ENCODE results near the gene TCIRG1.

DNA sequence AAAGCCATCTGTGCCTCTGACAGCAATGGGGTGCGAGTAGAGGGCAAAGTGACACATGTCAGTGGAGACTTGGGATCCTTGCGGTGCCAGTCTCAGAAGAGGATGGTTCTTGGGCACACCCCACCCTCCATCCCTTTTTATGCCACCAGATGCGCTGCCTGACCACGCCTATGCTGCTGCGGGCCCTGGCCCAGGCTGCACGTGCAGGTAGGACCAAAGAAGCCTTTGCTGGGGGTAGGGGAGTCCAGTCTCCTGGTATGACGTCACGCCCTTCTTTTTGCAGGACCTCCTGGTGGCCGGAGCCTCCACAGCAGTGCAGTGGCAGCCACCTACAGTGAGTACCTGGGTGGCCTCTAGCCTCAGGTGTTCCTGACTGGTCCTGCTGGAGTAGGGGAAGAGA, 6.8 kb upstream of the TCIRG1 start:
- TF ChIP-seq POLR2A (IDR thresholded peaks at IDR 0.05) = no peak
- TF ChIP-seq, protein P1, sequence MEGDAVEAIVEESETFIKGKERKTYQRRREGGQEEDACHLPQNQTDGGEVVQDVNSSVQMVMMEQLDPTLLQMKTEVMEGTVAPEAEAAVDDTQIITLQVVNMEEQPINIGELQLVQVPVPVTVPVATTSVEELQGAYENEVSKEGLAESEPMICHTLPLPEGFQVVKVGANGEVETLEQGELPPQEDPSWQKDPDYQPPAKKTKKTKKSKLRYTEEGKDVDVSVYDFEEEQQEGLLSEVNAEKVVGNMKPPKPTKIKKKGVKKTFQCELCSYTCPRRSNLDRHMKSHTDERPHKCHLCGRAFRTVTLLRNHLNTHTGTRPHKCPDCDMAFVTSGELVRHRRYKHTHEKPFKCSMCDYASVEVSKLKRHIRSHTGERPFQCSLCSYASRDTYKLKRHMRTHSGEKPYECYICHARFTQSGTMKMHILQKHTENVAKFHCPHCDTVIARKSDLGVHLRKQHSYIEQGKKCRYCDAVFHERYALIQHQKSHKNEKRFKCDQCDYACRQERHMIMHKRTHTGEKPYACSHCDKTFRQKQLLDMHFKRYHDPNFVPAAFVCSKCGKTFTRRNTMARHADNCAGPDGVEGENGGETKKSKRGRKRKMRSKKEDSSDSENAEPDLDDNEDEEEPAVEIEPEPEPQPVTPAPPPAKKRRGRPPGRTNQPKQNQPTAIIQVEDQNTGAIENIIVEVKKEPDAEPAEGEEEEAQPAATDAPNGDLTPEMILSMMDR (IDR thresholded peaks at IDR 0.05) = no peak
